ENCODE results near the gene GMDS.

GRCh38 chr6:1894954-1895353 lies 350.5 kb downstream of the GMDS start:
- TF ChIP-seq, protein P1, sequence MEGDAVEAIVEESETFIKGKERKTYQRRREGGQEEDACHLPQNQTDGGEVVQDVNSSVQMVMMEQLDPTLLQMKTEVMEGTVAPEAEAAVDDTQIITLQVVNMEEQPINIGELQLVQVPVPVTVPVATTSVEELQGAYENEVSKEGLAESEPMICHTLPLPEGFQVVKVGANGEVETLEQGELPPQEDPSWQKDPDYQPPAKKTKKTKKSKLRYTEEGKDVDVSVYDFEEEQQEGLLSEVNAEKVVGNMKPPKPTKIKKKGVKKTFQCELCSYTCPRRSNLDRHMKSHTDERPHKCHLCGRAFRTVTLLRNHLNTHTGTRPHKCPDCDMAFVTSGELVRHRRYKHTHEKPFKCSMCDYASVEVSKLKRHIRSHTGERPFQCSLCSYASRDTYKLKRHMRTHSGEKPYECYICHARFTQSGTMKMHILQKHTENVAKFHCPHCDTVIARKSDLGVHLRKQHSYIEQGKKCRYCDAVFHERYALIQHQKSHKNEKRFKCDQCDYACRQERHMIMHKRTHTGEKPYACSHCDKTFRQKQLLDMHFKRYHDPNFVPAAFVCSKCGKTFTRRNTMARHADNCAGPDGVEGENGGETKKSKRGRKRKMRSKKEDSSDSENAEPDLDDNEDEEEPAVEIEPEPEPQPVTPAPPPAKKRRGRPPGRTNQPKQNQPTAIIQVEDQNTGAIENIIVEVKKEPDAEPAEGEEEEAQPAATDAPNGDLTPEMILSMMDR (IDR thresholded peaks at IDR 0.05), result no peak
- TF ChIP-seq POLR2A (IDR thresholded peaks at IDR 0.05), result no peak
